ENCODE measurements around the gene ZNF385B.

DNA sequence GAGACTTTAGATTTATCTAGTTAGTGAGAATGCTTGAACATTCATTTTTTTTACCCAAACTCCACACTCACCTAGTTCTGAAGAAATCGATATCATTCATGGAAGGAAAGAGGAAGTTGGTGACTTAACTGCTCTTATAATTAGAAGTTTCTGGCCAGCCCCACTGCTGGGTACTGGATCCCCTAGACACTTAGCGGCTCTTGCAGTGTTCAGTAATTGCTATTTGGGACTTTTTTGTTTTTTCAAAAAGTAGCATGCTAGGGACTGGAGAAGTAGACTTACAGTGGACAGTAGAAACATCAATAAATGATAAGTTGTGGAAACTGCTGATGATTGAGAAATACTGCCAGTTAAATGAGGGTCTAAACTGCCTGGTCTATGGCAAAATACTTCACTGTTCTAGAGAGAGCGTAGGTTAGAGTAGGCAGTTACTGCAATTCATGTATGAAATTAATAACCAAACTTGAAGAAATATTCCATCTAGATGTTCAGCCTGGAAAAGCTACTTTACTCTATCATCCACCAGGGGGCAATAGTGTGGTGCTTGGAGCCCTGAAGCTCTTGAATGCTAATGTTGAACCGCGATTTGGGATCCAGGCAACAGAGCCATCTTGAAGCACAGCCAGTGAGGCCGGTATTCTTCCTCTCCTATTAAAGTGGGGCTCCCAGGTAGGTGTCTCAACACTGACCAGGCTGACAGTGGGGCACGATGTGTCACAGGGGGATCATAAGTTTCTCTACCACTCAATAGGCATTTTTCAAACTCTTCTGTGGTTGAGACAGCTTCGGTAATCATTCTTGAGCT, 450.7 kb downstream of the ZNF385B start:
- peak in 2 of 3 donors; percentile 10 to 51 for TF ChIP-seq CTCF (IDR thresholded peaks at IDR 0.05)
- TF ChIP-seq POLR2A (IDR thresholded peaks at IDR 0.05), result no peak
- TF ChIP-seq EP300 (IDR thresholded peaks at IDR 0.05), result no peak

Measured in ovary (tissue), 3 donors.